ENCODE results near the gene KAT7.

DNA sequence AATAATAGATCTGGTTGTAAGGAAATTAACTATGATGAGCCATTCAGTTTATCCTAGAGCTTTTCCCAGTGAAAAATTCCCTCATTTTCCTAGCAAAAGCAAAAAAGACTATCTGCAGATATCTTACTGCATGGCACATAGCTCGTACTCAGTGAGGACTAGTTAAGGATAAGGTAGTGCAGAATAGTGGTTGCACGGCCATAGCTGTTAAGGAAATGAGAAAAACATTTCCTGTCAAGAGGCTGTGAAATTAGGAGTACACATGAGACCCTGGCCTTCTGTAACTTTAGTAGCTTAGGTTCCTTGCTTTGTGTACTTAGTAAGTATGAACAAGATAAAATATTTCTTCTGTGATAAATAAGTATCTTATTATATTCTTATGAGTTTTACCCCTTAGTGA, 10.3 kb downstream of the KAT7 start:
- TF ChIP-seq EZH2 (IDR thresholded peaks at IDR 0.05; ENCODE audit: borderline replicate concordance, insufficient read depth, low read length, poor library complexity, severe bottlenecking) = no peak
- TF ChIP-seq, protein P1, sequence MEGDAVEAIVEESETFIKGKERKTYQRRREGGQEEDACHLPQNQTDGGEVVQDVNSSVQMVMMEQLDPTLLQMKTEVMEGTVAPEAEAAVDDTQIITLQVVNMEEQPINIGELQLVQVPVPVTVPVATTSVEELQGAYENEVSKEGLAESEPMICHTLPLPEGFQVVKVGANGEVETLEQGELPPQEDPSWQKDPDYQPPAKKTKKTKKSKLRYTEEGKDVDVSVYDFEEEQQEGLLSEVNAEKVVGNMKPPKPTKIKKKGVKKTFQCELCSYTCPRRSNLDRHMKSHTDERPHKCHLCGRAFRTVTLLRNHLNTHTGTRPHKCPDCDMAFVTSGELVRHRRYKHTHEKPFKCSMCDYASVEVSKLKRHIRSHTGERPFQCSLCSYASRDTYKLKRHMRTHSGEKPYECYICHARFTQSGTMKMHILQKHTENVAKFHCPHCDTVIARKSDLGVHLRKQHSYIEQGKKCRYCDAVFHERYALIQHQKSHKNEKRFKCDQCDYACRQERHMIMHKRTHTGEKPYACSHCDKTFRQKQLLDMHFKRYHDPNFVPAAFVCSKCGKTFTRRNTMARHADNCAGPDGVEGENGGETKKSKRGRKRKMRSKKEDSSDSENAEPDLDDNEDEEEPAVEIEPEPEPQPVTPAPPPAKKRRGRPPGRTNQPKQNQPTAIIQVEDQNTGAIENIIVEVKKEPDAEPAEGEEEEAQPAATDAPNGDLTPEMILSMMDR (IDR thresholded peaks at IDR 0.05; ENCODE audit: poor library complexity, severe bottlenecking) = no peak
